Esophagus muscularis mucosa (tissue), 4 donors: ENCODE results near the gene GJB3. TPM values are rescaled to one million over a fixed set of nuclear protein-coding genes. Genes with fewer than 3 reads are reported as not detected.

Experiments used
- DNase-seq: peaks from one replicate; pipeline ENCODE4 v3.0.0-alpha.2; 2017; ENCODE audit errors: extremely low spot score
- H3K27ac ChIP-seq, 4 donors: fragments of 200-600 bp; sonication (generic); replicated peaks in 1 of 4; 1 replicate in 3 of 4; 2 replicates in 1 of 4; pipeline ENCODE4 v1.5.1; 2016 to 2019; ENCODE audit warnings: mild to moderate bottlenecking in 1 of 4
- H3K27me3 ChIP-seq, 4 donors: fragments of 200-600 bp; sonication (generic); one replicate each; pipeline versions ENCODE4 v1.5.1 to v1.6.0; 2016 to 2019
- H3K36me3 ChIP-seq, 4 donors: fragments of 200-600 bp; sonication (generic); one replicate each; pipeline ENCODE4 v1.5.1; 2016 to 2019
- H3K4me1 ChIP-seq, 4 donors: fragments of 200-600 bp; sonication (generic); one replicate each; pipeline ENCODE4 v1.5.1; 2016 to 2019
- H3K4me3 ChIP-seq, 4 donors: fragments of 200-600 bp; sonication (generic); 1 replicate in 2 of 4; 2 replicates in 2 of 4; pipeline ENCODE4 v1.5.1; 2016 to 2019; ENCODE audit warnings: mild to moderate bottlenecking in 4 of 4, moderate library complexity in 1 of 4
- H3K9me3 ChIP-seq, 4 donors: fragments of 200-600 bp; sonication (generic); 1 replicate in 3 of 4; 2 replicates in 1 of 4; pipeline ENCODE4 v1.5.1; 2016 to 2019
- CTCF ChIP-seq, 3 experiments: fragments of 200-600 bp in 2 of 3; fragments of 450-650 bp in 1 of 3; sonication (generic) in 2 of 3; IDR thresholded peaks; one replicate each; pipeline ENCODE4 v1.5.1; 2017 to 2019; ENCODE audit warnings: antibody characterized with exemption in 3 of 3, mild to moderate bottlenecking in 2 of 3, moderate library complexity in 1 of 3
- EP300 ChIP-seq: sonication (generic); formaldehyde crosslinking; IDR thresholded peaks from one replicate; pipeline ENCODE4 v1.6.1; 2017; ENCODE audit warnings: antibody characterized with exemption
- POLR2A ChIP-seq: fragments of 450-650 bp; IDR thresholded peaks from one replicate; pipeline ENCODE4 v1.6.1; 2017; ENCODE audit warnings: antibody characterized with exemption, moderate library complexity, mild to moderate bottlenecking, low read depth
- POLR2AphosphoS5 ChIP-seq, 2 donors: sonication (generic); formaldehyde crosslinking; IDR thresholded peaks; one replicate each; pipeline ENCODE4 v1.6.1; 2017; ENCODE audit warnings: antibody characterized with exemption in 2 of 2
- WGBS: methylation state at CpG from one replicate; pipeline ENCODE4 v1.1.5; 2018; 5-methylcytosine and 5-hydroxymethylcytosine counted together
- intact Hi-C: fragments of 100-400 bp; cut with DNase I; formaldehyde crosslinking; loops from one replicate; pipeline ENCODE4 v1.15.1; 2023
- total RNA-seq, 4 donors: library from RNA; depleted of rRNA; stranded (reverse); fragments of >200 nt; gene quantifications; one replicate each; pipeline versions ENCODE4 v1.1.0 to v1.2.1, GENCODE V29; 2016

Gene GJB3
- total RNA-seq, 4 donors from 2014 or later, result not detected

- Histone ChIP-seq H3K4me3 (no peak overlapping the region), H3K27ac (no peak overlapping the region), H3K9me3 (no peaks in the 10 kb centered on the region), H3K27me3 (peaks cover 0 to 41% (median 0%) of the 10 kb centered on the region in 4 donors), H3K4me1 (no peaks in the 10 kb centered on the region), H3K36me3 (no peaks in the 10 kb centered on the region)
- intact Hi-C loops, result no loop called here
- TF ChIP-seq CTCF (IDR thresholded peaks at IDR 0.05) (no peak), POLR2AphosphoS5 (IDR thresholded peaks at IDR 0.05) (no peak), POLR2A (no peak), EP300 (no peak)
- no peak for DNase-seq
- WGBS, result 57% methylated on average over 8 of the region's 8 CpGs
Measured at GRCh38 chr1:34749992-34750391, 31.0 kb upstream of the GJB3 start.

- intact Hi-C loops, result no loop called here
- H3K27ac ChIP-seq, result no peak overlapping the region
- no peak for TF ChIP-seq POLR2A
- no peak for TF ChIP-seq EP300
- TF ChIP-seq CTCF (IDR thresholded peaks at IDR 0.05), result no peak
- TF ChIP-seq POLR2AphosphoS5 (IDR thresholded peaks at IDR 0.05), result no peak
- H3K9me3 ChIP-seq, result no peaks in the 10 kb centered on the region
- 86% methylated on average over 5 of the region's 5 CpGs for WGBS
- H3K27me3 ChIP-seq, result peaks cover 0 to 48% (median 0%) of the 10 kb centered on the region in 4 donors
- no peaks in the 10 kb centered on the region for H3K4me1 ChIP-seq
- no peaks in the 10 kb centered on the region for H3K36me3 ChIP-seq
- H3K4me3 ChIP-seq, result no peak overlapping the region
- no peak for DNase-seq
Measured at GRCh38 chr1:34750610-34751009, 30.4 kb upstream of the GJB3 start.

GRCh38 chr1:34753163-34753562, 27.9 kb upstream of the GJB3 start:
- Histone ChIP-seq H3K4me3 (no peak overlapping the region), H3K4me1 (no peaks in the 10 kb centered on the region), H3K27me3 (peaks cover 0 to 31% (median 0%) of the 10 kb centered on the region in 4 donors), H3K36me3 (no peaks in the 10 kb centered on the region), H3K27ac (no peak overlapping the region), H3K9me3 (no peaks in the 10 kb centered on the region)
- no peak for TF ChIP-seq POLR2AphosphoS5 (IDR thresholded peaks at IDR 0.05)
- TF ChIP-seq EP300, result no peak
- TF ChIP-seq POLR2A, result no peak
- no peak for TF ChIP-seq CTCF (IDR thresholded peaks at IDR 0.05)
- WGBS, result 85% methylated on average over 3 of the region's 3 CpGs
- intact Hi-C loops, result no loop called here
- DNase-seq, result no peak

GRCh38 chr1:34754964-34755637, 25.9 kb upstream of the GJB3 start, which contains the start of gene GJB5:
Gene GJB5 (plus strand): TSS chr1:34755047. CDS start chr1:34757331, 2,284 bp downstream.
- no peak within 1 kb of the TSS for H3K27ac ChIP-seq

More at GRCh38 chr1:34754964-34755637, 25.9 kb upstream of the GJB3 start, which contains the start of gene GJB5:
- Histone ChIP-seq H3K4me1 (no peaks in the 10 kb centered on the region), H3K27me3 (peaks cover 0 to 32% (median 0%) of the 10 kb centered on the region in 4 donors), H3K9me3 (no peaks in the 10 kb centered on the region), H3K36me3 (no peaks in the 10 kb centered on the region), H3K4me3 (no peak within 1 kb of the TSS)
- TF ChIP-seq POLR2AphosphoS5 (IDR thresholded peaks at IDR 0.05) (no peak), CTCF (IDR thresholded peaks at IDR 0.05) (no peak), POLR2A (no peak), EP300 (no peak)
- intact Hi-C loops, result no loop called here
- no peak for DNase-seq
- 68% methylated on average over 7 of the region's 13 CpGs for WGBS
